ENCODE data around the gene OBSCN. TPM values are rescaled to one million over a fixed set of nuclear protein-coding genes. Genes with fewer than 3 reads are reported as not detected.

OBSCN gene
- total and polyA plus RNA-seq, 2 of the 13 experiments (the other 11 are each of a cell fraction or from before 2014, with no cell fraction given): 0.20 TPM

GRCh38 chr1:228205526-228206436 lies 2.1 kb upstream of the OBSCN start (continued):
- TF ChIP-seq TMF1 (CRISPR knock-in tag; IDR thresholded peaks at IDR 0.05; ENCODE audit: low read depth) (no peak), NFAT5 (CRISPR knock-in tag; IDR thresholded peaks at IDR 0.05) (no peak), ZNF17 (CRISPR knock-in tag; IDR thresholded peaks at IDR 0.05) (no peak), TAF1 (CRISPR knock-in tag; IDR thresholded peaks at IDR 0.05) (no peak), ZNF24 (IDR thresholded peaks at IDR 0.05) (no peak), MXD1 (CRISPR knock-in tag; IDR thresholded peaks at IDR 0.05) (no peak), HINFP (CRISPR knock-in tag; IDR thresholded peaks at IDR 0.05; ENCODE audit: low read depth) (no peak), PAXIP1 (CRISPR knock-in tag; conservative IDR thresholded peaks at IDR 0.05) (no peak), ARID2 (CRISPR knock-in tag; IDR thresholded peaks at IDR 0.05; ENCODE audit: borderline replicate concordance) (no peak), ZNF10 (CRISPR knock-in tag; IDR thresholded peaks at IDR 0.05; ENCODE audit: borderline replicate concordance, low read depth) (no peak), REL (CRISPR knock-in tag; conservative IDR thresholded peaks at IDR 0.05) (no peak)
